K562 (cell line): ENCODE results near the gene GLB1L. TPM values are rescaled to one million over a fixed set of nuclear protein-coding genes. Genes with fewer than 3 reads are reported as not detected.
A peak's percentile ranks its signal among the peaks of the same experiment; 100 is the strongest.

Experiments
- ATAC-seq: fragments of 200-7000 bp; cut with Tn5 transposase; 3 replicates; pipeline ENCODE4 v1.9.1; 2020; ENCODE audit warnings: moderate library complexity
- BruUV-seq: library from RNA; stranded (reverse); fragments of 400-500 nt; replicated peaks from 2 replicates; lab custom pipeline; 2021; lab: Mats Ljungman, UMichigan
- CTCF ChIA-PET: fragments of 300-600 bp; formaldehyde crosslinking; extraction: SDS; loops from one replicate; lab custom pipeline; 2021; ENCODE audit warnings: low intra/inter-chr PET ratio; lab: Yijun Ruan, JAX
- POLR2A ChIA-PET: fragments of 300-600, 350-650 bp; sonication (Branson Sonifier 250); formaldehyde crosslinking; extraction: SDS; loops from one replicate; lab custom pipeline; 2021; ENCODE audit warnings: antibody characterized with exemption, inconsistent platforms; lab: Yijun Ruan, JAX
- DNase-seq, 4 experiments: peaks; one replicate each; pipeline versions ENCODE4 v3.0.0 to v3.0.0-alpha.2; 2011 to 2018; ENCODE audit warnings: low spot score in 3 of 4, mixed read lengths in 3 of 4; ENCODE audit errors: extremely low read depth in 1 of 4
- FAIRE-seq: peaks from 2 replicates; lab custom pipeline; 2011; peaks lifted over from hg19 to GRCh38; lab: Jason Lieb, UNC
- H2AFZ ChIP-seq: 2 replicates; pipeline ENCODE4 v1.6.0; 2011; ENCODE audit warnings: low read depth, low read length, control low read depth, inconsistent platforms
- H3K27ac ChIP-seq: fragments of 200-600 bp; 3 replicates; pipeline ENCODE4 v1.8.0; 2011; ENCODE audit warnings: low read depth, mild to moderate bottlenecking, control low read depth, inconsistent platforms, low read length, moderate library complexity, mixed read lengths; ENCODE audit errors: extremely low read depth
- H3K27me3 ChIP-seq, 2 experiments: fragments of 300-600 bp in 1 of 2; 2 replicates in 1 of 2; 3 replicates in 1 of 2; pipeline versions ENCODE4 v1.6.0 to v1.8.0; 2011; ENCODE audit warnings: inconsistent platforms in 2 of 2, low read length in 2 of 2, mild to moderate bottlenecking in 1 of 2, mixed read lengths in 1 of 2, moderate library complexity in 1 of 2; ENCODE audit not compliant: control insufficient read depth in 2 of 2, insufficient read depth in 2 of 2
- H3K36me3 ChIP-seq: fragments of 300-600 bp; 3 replicates; pipeline ENCODE4 v1.8.0; 2011; ENCODE audit warnings: mild to moderate bottlenecking, low read length, inconsistent platforms; ENCODE audit not compliant: control insufficient read depth, insufficient read depth
- H3K4me1 ChIP-seq, 2 experiments: fragments of 200-600 bp in 1 of 2; replicated peaks in 1 of 2; 2 replicates in 1 of 2; 3 replicates in 1 of 2; pipeline versions ENCODE4 v1.5.1 to v1.8.0; 2011; ENCODE audit warnings: inconsistent platforms in 2 of 2, low read length in 2 of 2, mild to moderate bottlenecking in 1 of 2, mixed read lengths in 1 of 2, moderate library complexity in 1 of 2; ENCODE audit not compliant: control insufficient read depth in 2 of 2, insufficient read depth in 2 of 2
- H3K4me2 ChIP-seq: 2 replicates; pipeline ENCODE4 v1.6.1; 2011; ENCODE audit warnings: low read length, control low read depth, inconsistent platforms, mixed read lengths; ENCODE audit not compliant: insufficient read depth
- H3K4me3 ChIP-seq: fragments of 200-600 bp; sonication (generic), shearing (Covaris generic); 2 replicates; pipeline ENCODE4 v1.5.1; 2016; ENCODE audit warnings: control low read depth, inconsistent platforms
- H3K79me2 ChIP-seq: fragments of 200-600 bp; 3 replicates; pipeline ENCODE4 v1.8.0; 2011; ENCODE audit warnings: low read length, inconsistent platforms; ENCODE audit not compliant: control insufficient read depth, insufficient read depth
- H3K9ac ChIP-seq, 2 experiments: 2 replicates each; pipeline versions ENCODE4 v1.6.0 to v1.6.1; 2011; ENCODE audit warnings: low read depth in 2 of 2, low read length in 2 of 2, control low read depth in 1 of 2, inconsistent platforms in 1 of 2, mild to moderate bottlenecking in 1 of 2, mixed read lengths in 1 of 2; ENCODE audit not compliant: insufficient read depth in 1 of 2
- H3K9me1 ChIP-seq: one replicate; pipeline ENCODE4 v1.6.0; 2011; ENCODE audit warnings: inconsistent platforms, mild to moderate bottlenecking, low read length, moderate library complexity; ENCODE audit not compliant: control insufficient read depth, insufficient read depth
- H3K9me3 ChIP-seq: replicated peaks from 2 replicates; pipeline ENCODE4 v1.5.1; 2011; ENCODE audit warnings: low read depth, low read length, inconsistent platforms; ENCODE audit not compliant: control insufficient read depth, insufficient read depth
- H4K20me1 ChIP-seq: replicated peaks from 2 replicates; pipeline ENCODE4 v1.6.1; 2011; ENCODE audit warnings: low read length, inconsistent platforms, mixed read lengths; ENCODE audit not compliant: control insufficient read depth, insufficient read depth
- CCNT2 ChIP-seq: IDR thresholded peaks from 2 replicates; pipeline ENCODE4 v1.6.1; 2011; ENCODE audit warnings: borderline replicate concordance, low read depth, mild to moderate bottlenecking, moderate library complexity, mixed read lengths, low read length; ENCODE audit not compliant: insufficient read length; ENCODE audit errors: extremely low read depth
- FUS ChIP-seq: fragments of 200-400 bp; formaldehyde crosslinking; optimal IDR thresholded peaks from 2 replicates; pipeline ENCODE3; 2017; ENCODE audit warnings: low read depth, low read length
- HDAC1 ChIP-seq, 2 experiments: fragments of 450-650 bp; IDR thresholded peaks; 2 replicates each; pipeline ENCODE4 v1.6.1; 2016 to 2017; ENCODE audit warnings: inconsistent platforms in 1 of 2, mild to moderate bottlenecking in 1 of 2, moderate library complexity in 1 of 2
- MXI1 ChIP-seq: IDR thresholded peaks from 2 replicates; pipeline ENCODE4 v1.6.1; 2011; ENCODE audit warnings: low read depth, mild to moderate bottlenecking, improper control_type of control experiment, low read length
- NFIC ChIP-seq: fragments of 450-650 bp; IDR thresholded peaks from 2 replicates; pipeline ENCODE4 v1.6.1; 2017; ENCODE audit warnings: mild to moderate bottlenecking, inconsistent platforms
- POLR2AphosphoS2 ChIP-seq: IDR thresholded peaks from 2 replicates; pipeline ENCODE4 v1.6.1; 2012; ENCODE audit warnings: low read length, improper control_type of control experiment
- WGBS: fragments of 100-300 bp; shearing (Covaris generic); methylation state at CpG from one replicate; pipeline ENCODE4 v1.1.6; 2016; ENCODE audit warnings: low coverage, mixed read lengths; ENCODE audit not compliant: insufficient coverage; ENCODE audit errors: missing lambda C conversion rate; 5-methylcytosine and 5-hydroxymethylcytosine counted together
- in situ Hi-C: fragments of 300-500 bp; cut with MboI; formaldehyde crosslinking; loops from 4 replicates; pipeline ENCODE4 v1.15.0; 2018; ENCODE audit warnings: inconsistent platforms, mixed read lengths
- intact Hi-C: fragments of 100-400 bp; cut with micrococcal nuclease; formaldehyde crosslinking; loops from 2 replicates; pipeline ENCODE4 v1.14.2; 2022
- polyA plus RNA-seq, 8 experiments: library from polyadenylated mRNA; depleted of rRNA in 4 of 8; stranded (reverse) in 5 of 8; unstranded in 3 of 8; fragments of >200 nt; fragmentation: Nextera tagmentation in 2 of 8; fragmentation: Illumina TruSeq in 1 of 8; extraction: Ambion mirVana in 2 of 8; extraction: Trizol in 1 of 8; gene quantifications; 2 replicates each; pipeline versions ENCODE4 v1.2.1 to v1.2.3, GENCODE V29; 2011 to 2014; ENCODE audit warnings: inconsistent platforms in 1 of 8, missing spikeins in 1 of 8
- total RNA-seq, 7 experiments: library from RNA; depleted of rRNA in 6 of 7; stranded (reverse); fragments of >200 nt in 6 of 7; fragmentation: Illumina TruSeq in 2 of 7; extraction: Trizol in 2 of 7; gene quantifications; 2 replicates each; pipeline versions ENCODE4 v1.2.1 to v1.2.3, GENCODE V29; 2011 to 2021; ENCODE audit warnings: low replicate concordance in 1 of 7

Gene GLB1L
- total and polyA plus RNA-seq, 9 of the 15 experiments (the other 6 are each of a cell fraction or from before 2014, with no cell fraction given) = 0.42 to 2.9 (median 2.5) TPM

- FAIRE-seq = no peak
Observed at GRCh38 chr2:219269362-219270054, 24.3 kb upstream of the GLB1L start.

DNA sequence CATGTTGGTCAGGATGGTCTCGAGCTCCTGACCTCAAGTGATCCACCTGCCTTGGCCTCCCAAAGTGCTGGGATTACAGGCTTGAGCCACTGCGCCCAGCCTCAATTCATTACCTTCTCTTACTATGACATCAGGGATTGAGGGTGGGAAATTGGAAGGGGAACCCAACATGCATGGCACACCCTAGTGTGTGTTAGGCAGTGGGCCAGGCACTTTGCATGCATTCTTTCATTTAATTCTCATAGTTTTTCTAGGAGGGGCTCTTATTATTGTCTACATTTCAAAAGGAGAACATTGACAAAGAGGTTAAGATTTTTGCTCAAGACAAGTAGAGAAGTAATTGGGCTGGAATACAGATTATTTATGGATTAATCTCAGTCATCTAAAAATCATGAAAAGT lies 23.1 kb upstream of the GLB1L start:
- BruUV-seq = no TSS peak
- ChIA-PET CTCF (no interaction called here), POLR2A (no interaction called here)
- DNase-seq (no peak), FAIRE-seq (no peak), ATAC-seq (no peak)
- in situ Hi-C loops = no loop called here
- H3K4me1 ChIP-seq = peaks cover 4 to 9% of the 10 kb centered on the region in 2 experiments; a peak in 3 of 5 replicates
- intact Hi-C loops = no loop called here
- no peak overlapping the region for H3K27ac ChIP-seq
- no peak overlapping the region for H3K4me2 ChIP-seq
- 91% methylated on average over 1 of the region's 2 CpGs for WGBS
- H3K36me3 ChIP-seq = no peaks in the 10 kb centered on the region
- no peaks in the 10 kb centered on the region for H3K9me3 ChIP-seq
- no peak overlapping the region for H2AFZ ChIP-seq
- no peak overlapping the region for H3K9ac ChIP-seq
- H3K27me3 ChIP-seq = no peaks in the 10 kb centered on the region
- no peaks in the 10 kb centered on the region for H3K9me1 ChIP-seq
- no peak for TF ChIP-seq CCNT2
- no peak for TF ChIP-seq HDAC1 (IDR thresholded peaks at IDR 0.05)
- no peak for TF ChIP-seq MXI1
- no peak for TF ChIP-seq FUS
- H3K4me3 ChIP-seq = no peak overlapping the region
- no peaks in the 10 kb centered on the region for H3K79me2 ChIP-seq
- no peaks in the 10 kb centered on the region for H4K20me1 ChIP-seq

More at GRCh38 chr2:219269362-219270054, 24.3 kb upstream of the GLB1L start:
- Histone ChIP-seq H3K36me3 (no peaks in the 10 kb centered on the region), H3K4me2 (no peak overlapping the region), H2AFZ (peak overlapping the region; percentile 19; the same call in 1 of the 2 replicates)
- in situ Hi-C loops = no loop called here
- intact Hi-C loops = no loop called here
- TF ChIP-seq POLR2AphosphoS2 = no peak
- peak; percentile 81 for TF ChIP-seq NFIC
- TF ChIP-seq, all 486 proteins: peak for 1
- H3K79me2 ChIP-seq = no peaks in the 10 kb centered on the region
- peaks cover 4 to 10% of the 10 kb centered on the region in 2 experiments; a peak in 3 of 5 replicates for H3K4me1 ChIP-seq
- WGBS = 13% methylated on average over 8 of the region's 8 CpGs
- POLR2A ChIA-PET = interaction anchor here (2.1 kb wide), 1 partner anchor 8 kb away, joined by 7 read pairs; no protein-coding TSS in a partner anchor
- no TSS peak for BruUV-seq
- H4K20me1 ChIP-seq = no peaks in the 10 kb centered on the region
- no peaks in the 10 kb centered on the region for H3K9me1 ChIP-seq
- no peaks in the 10 kb centered on the region for H3K9me3 ChIP-seq
- no peak overlapping the region for H3K27ac ChIP-seq
- CTCF ChIA-PET = no interaction called here
- H3K4me3 ChIP-seq = no peak overlapping the region
- DNase-seq (no peak), ATAC-seq (0 out of 3 replicates have a peak, but pooled peaks have one; percentile 19)
- H3K27me3 ChIP-seq = no peaks in the 10 kb centered on the region
- H3K9ac ChIP-seq = no peak overlapping the region; a peak in 1 of 4 replicates
